ENCODE data around the gene ADA. TPM values are rescaled to one million over a fixed set of nuclear protein-coding genes. Genes with fewer than 3 reads are reported as not detected.

The ADA gene
- total and polyA plus RNA-seq, 8 donors, result 2.9 to 6.0 (median 4.0) TPM

DNA sequence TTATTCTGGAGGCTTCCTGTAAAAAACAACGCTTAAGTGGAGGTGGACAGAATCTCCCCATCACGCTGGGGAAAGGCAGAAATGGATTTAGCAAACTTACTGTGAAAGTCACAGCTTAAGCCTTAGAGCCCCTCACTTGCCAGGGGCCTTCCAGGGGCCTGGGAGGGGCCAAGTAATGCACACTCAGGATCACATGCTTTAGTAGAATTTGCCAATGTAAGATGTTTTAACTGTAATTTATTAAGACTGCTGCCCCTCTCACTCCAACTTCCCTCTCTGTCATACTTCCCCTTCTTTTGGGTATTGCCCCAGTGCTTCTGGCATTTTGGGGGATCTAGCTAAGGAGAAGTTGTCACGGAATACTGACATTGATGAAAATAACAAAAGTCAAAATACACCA, 12.6 kb upstream of the ADA start:
- intact Hi-C loops (cut with DNase I), result no loop called here
- 49 to 54% methylated on average over 3 of the region's 3 CpGs for whole genome bisulfite sequencing, 2 donors
- no peak for FAIRE-seq
- ATAC-seq, result peak in 2 of 4 donors; percentile 44 to 58
- Histone ChIP-seq H3K27ac (no peak overlapping the region), H3K9me3 (no peaks in the 10 kb centered on the region), H3K4me3 (no peak overlapping the region), H3K27me3 (no peaks in the 10 kb centered on the region), H3K36me3 (no peaks in the 10 kb centered on the region), H3K4me1 (no peaks in the 10 kb centered on the region)
- no peak for DNase-seq
- no peak for TF ChIP-seq CTCF (IDR thresholded peaks at IDR 0.05)

DNA sequence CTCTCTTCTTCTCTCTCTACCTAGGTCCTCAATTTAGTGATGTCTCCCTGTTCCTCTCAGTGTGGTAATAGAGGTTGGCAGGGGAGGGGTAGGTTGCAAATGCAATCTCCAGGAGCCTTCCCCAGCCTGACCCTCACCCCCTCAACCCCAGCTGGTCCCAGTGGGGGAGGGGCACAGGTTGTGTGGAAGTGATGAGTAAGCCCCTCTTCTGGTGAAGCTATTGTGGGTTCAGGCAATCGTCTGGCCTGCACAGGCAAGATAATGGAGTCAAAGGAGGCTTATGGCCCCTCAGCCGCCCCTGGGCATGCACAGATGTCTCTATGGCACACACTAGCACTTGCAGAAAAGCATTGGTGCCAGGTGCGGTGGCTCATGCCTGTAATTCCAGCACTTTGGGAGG, 10.8 kb upstream of the ADA start:
- H3K4me3 ChIP-seq, result no peak overlapping the region
- intact Hi-C loops (cut with DNase I), result no loop called here
- H3K36me3 ChIP-seq, result no peaks in the 10 kb centered on the region
- no peaks in the 10 kb centered on the region for H3K27me3 ChIP-seq
- H3K9me3 ChIP-seq, result no peaks in the 10 kb centered on the region
- ATAC-seq, result no peak
- WGBS, 2 donors, result 73 to 78% methylated on average over 2 to 3 of the region's 3 CpGs
- H3K27ac ChIP-seq, result no peak overlapping the region
- FAIRE-seq, result no peak
- no peaks in the 10 kb centered on the region for H3K4me1 ChIP-seq
- DNase-seq, result no peak
- no peak for TF ChIP-seq CTCF (IDR thresholded peaks at IDR 0.05)

DNA sequence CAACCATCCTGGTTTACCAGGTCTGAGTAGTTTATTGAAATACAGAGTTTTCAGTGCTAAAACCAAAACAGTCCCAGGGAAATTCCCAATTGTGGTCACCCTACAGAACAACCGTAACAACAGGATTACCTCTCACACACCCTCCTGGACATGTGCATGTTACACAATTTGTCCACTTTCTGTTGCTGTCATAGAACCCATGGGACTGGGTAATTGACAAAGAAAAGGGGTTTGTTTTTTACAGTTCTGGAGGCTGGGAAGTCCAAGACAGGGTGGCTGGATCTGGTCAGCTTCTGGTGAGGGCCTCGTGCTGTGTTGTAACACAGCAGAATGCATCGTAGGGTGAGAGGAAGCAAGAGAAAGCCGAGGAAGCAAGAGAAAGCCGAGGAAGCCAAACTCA, 9.1 kb upstream of the ADA start:
- FAIRE-seq (no peak), DNase-seq (no peak), ATAC-seq (no peak)
- intact Hi-C loops (cut with DNase I), result no loop called here
- H3K4me3 ChIP-seq, result no peak overlapping the region
- 85 to 93% methylated on average over 5 of the region's 5 CpGs for WGBS, 2 donors
- H3K9me3 ChIP-seq, result no peaks in the 10 kb centered on the region
- no peak for TF ChIP-seq CTCF (IDR thresholded peaks at IDR 0.05)
- H3K4me1 ChIP-seq, result no peaks in the 10 kb centered on the region
- H3K36me3 ChIP-seq, result no peaks in the 10 kb centered on the region
- H3K27ac ChIP-seq, result no peak overlapping the region
- H3K27me3 ChIP-seq, result no peaks in the 10 kb centered on the region

DNA sequence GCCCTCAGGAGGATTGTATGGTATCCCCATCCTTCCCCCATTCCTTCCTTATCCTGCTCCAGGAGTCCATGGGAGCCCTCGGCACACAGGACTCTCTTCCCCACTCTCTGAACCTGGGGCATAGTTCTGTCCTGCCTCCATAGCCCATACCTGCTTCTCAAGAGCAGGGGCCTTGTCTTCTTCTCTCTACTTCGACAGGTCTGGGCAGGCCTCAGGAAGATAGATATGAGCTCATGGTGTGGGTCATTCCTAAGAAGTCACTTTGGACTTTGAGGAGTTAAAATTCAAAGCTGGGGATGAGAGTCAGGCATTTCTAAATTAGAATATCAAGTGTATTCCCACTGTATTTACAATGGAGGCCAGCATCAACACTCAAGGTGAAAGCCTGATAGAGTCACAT, 8.4 kb upstream of the ADA start:
- H3K4me3 ChIP-seq, result no peak overlapping the region
- WGBS, 2 donors, result 87 to 88% methylated on average over 2 of the region's 2 CpGs
- H3K9me3 ChIP-seq, result no peaks in the 10 kb centered on the region
- no peak overlapping the region for H3K27ac ChIP-seq
- no peak for FAIRE-seq
- no peak for ATAC-seq
- intact Hi-C loops (cut with DNase I), result no loop called here
- DNase-seq, result no peak
- TF ChIP-seq CTCF (IDR thresholded peaks at IDR 0.05), result no peak
- H3K27me3 ChIP-seq, result no peaks in the 10 kb centered on the region
- H3K4me1 ChIP-seq, result no peaks in the 10 kb centered on the region
- no peaks in the 10 kb centered on the region for H3K36me3 ChIP-seq

DNA sequence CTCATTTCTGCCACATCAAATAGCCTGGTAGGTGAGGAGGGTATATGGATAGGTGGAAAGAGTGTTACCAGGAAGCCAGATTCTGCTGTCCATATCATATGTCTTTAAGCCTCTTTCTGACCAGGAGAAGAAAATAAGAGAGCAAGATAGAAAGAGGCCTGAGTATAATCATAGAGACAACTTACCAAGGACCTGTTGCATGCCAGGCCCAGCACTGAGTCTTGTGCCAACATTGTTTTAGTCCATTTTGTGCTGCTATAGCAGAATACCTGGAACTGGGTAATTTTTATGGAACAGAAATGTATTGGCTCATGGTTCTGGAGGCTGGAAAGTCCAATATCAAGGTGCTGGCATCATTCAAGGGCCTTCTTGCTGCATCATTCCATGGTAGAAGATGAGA, 7.3 kb upstream of the ADA start:
- no peak for ATAC-seq
- Histone ChIP-seq H3K36me3 (no peaks in the 10 kb centered on the region), H3K4me3 (no peak overlapping the region), H3K27me3 (no peaks in the 10 kb centered on the region), H3K9me3 (no peaks in the 10 kb centered on the region), H3K27ac (no peak overlapping the region), H3K4me1 (no peaks in the 10 kb centered on the region)
- TF ChIP-seq CTCF (IDR thresholded peaks at IDR 0.05), result no peak
- intact Hi-C loops (cut with DNase I), result no loop called here
- no peak for DNase-seq
- no peak for FAIRE-seq
